BE2C (cell line): Measurements from ENCODE around the gene CACNA2D3.
A peak's percentile ranks its signal among the peaks of the same experiment; 100 is the strongest.

Experiments
- DNase-seq: peaks from one replicate; pipeline ENCODE4 v3.0.0-alpha.2; 2020
- H3K27me3 ChIP-seq: fragments of 250-450 bp; sonication (Bioruptor Pico); 2 replicates; pipeline ENCODE4 v1.5.1; 2020; ENCODE audit warnings: mild to moderate bottlenecking
- H3K36me3 ChIP-seq: fragments of 250-450 bp; sonication (Bioruptor Pico); 2 replicates; pipeline ENCODE4 v1.5.1; 2020; ENCODE audit warnings: mild to moderate bottlenecking
- H3K4me1 ChIP-seq: fragments of 250-450 bp; sonication (Bioruptor Pico); 2 replicates; pipeline ENCODE4 v1.5.1; 2020
- H3K4me3 ChIP-seq: 2 replicates; pipeline ENCODE4 v1.5.1; 2011; ENCODE audit warnings: low read depth, low read length
- H3K9me3 ChIP-seq: fragments of 250-450 bp; sonication (Bioruptor Pico); 2 replicates; pipeline ENCODE4 v1.5.1; 2020
- TF ChIP-seq, protein P1 (sequence below): IDR thresholded peaks from 2 replicates; pipeline ENCODE4 v1.5.1; 2012; ENCODE audit warnings: mild to moderate bottlenecking, low read depth, low read length

The CACNA2D3 gene

DNA sequence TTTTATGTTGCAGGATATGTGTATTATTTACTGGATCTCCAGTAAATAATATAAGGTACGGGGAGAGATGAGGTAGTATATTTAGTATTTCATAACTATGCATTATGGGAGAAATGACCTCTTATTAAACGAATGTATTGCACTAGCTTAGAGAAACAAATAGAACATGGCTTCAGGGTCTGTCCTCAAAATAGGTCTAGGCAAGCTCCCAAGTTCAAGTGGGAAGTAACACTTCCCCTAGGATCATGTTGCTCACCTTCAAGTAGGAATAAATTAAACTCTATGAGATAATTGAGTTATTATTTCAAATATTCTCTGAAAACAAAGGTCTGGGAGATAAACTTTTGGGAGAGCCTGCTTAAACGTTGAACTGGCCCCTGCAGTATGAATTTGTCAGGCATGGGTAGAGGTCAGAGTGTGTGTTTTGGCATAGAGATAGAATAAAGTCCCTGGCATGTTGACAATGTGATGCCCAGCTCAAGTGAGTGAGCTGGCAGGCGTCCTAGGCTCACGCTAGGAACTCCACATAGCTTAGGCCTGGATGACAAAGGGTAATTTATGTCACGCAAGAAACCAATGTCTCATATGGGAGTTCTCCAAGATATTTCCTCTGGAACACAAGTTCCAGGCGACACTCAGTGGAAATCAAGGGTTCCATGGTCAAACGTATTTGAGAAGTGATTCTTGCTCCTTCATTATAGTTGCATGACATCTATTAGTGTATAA lies 236.8 kb downstream of the CACNA2D3 start:
- no peaks in the 10 kb centered on the region for H3K4me1 ChIP-seq
- no peak for DNase-seq
- H3K27me3 ChIP-seq, result no peaks in the 10 kb centered on the region
- H3K9me3 ChIP-seq, result no peaks in the 10 kb centered on the region
- H3K4me3 ChIP-seq, result no peak overlapping the region
- no peaks in the 10 kb centered on the region for H3K36me3 ChIP-seq
- TF ChIP-seq, protein P1, sequence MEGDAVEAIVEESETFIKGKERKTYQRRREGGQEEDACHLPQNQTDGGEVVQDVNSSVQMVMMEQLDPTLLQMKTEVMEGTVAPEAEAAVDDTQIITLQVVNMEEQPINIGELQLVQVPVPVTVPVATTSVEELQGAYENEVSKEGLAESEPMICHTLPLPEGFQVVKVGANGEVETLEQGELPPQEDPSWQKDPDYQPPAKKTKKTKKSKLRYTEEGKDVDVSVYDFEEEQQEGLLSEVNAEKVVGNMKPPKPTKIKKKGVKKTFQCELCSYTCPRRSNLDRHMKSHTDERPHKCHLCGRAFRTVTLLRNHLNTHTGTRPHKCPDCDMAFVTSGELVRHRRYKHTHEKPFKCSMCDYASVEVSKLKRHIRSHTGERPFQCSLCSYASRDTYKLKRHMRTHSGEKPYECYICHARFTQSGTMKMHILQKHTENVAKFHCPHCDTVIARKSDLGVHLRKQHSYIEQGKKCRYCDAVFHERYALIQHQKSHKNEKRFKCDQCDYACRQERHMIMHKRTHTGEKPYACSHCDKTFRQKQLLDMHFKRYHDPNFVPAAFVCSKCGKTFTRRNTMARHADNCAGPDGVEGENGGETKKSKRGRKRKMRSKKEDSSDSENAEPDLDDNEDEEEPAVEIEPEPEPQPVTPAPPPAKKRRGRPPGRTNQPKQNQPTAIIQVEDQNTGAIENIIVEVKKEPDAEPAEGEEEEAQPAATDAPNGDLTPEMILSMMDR, result no peak

GRCh38 chr3:54360320-54360719 lies 238.0 kb downstream of the CACNA2D3 start:
- DNase-seq, result no peak
- Histone ChIP-seq H3K27me3 (no peaks in the 10 kb centered on the region), H3K4me3 (no peak overlapping the region), H3K9me3 (no peaks in the 10 kb centered on the region), H3K36me3 (no peaks in the 10 kb centered on the region), H3K4me1 (no peaks in the 10 kb centered on the region)
- TF ChIP-seq, protein P1, result no peak

DNA sequence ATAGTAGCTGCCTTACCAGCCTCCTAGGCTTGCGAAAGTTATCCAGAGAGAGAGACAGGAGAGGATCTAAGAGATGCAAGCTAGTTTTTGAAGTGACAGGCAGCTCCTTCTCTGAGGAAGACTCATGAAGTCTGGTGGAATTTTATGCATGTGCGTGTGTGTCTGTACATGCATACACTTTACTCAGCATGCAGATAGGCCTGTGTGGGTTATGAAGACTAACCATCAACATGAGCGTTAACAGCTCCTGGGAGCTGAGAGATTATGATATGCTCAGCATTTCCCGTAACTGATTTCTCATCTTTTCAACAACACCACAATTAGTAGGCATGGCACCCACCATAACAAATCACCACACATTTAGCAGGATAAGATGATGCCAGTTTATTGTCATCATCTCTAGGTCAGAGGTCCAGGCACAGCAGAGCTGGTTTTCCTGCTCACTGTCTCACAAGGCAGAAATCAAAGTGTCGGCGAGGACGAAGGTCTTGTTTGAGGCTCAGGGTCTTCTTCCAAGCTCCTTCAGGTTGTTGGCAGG lies 239.5 kb downstream of the CACNA2D3 start:
- no peaks in the 10 kb centered on the region for H3K36me3 ChIP-seq
- no peaks in the 10 kb centered on the region for H3K4me1 ChIP-seq
- no peak overlapping the region for H3K4me3 ChIP-seq
- TF ChIP-seq, protein P1, result no peak
- DNase-seq, result no peak
- H3K27me3 ChIP-seq, result no peaks in the 10 kb centered on the region
- no peaks in the 10 kb centered on the region for H3K9me3 ChIP-seq

- no peaks in the 10 kb centered on the region for H3K9me3 ChIP-seq
- no peaks in the 10 kb centered on the region for H3K4me1 ChIP-seq
- no peaks in the 10 kb centered on the region for H3K36me3 ChIP-seq
- no peaks in the 10 kb centered on the region for H3K27me3 ChIP-seq
- DNase-seq, result no peak
- TF ChIP-seq, protein P1, result no peak
- H3K4me3 ChIP-seq, result no peak overlapping the region
These were observed 243.8 kb downstream of the CACNA2D3 start for GRCh38 chr3:54366007-54366750.

DNA sequence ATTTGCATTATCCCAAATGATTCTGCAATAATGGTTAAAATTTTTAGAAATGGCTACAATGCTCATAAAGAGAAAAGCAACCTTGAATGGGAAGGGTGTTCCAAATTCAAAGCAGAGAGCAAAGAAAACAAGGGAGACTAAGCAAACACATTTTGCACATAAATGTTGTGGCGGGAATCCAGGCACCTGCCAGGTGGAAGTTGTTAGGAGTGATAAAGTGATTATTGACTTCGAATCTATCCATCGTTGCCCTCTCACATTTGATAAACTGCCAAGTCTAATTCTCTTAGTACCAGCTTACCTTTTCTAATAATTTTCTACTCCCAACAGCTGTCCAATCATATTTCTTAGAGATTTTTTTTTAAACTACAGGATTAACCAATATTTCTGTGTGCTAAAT lies 244.5 kb downstream of the CACNA2D3 start:
- Histone ChIP-seq H3K4me1 (no peaks in the 10 kb centered on the region), H3K36me3 (no peaks in the 10 kb centered on the region), H3K9me3 (no peaks in the 10 kb centered on the region), H3K27me3 (no peaks in the 10 kb centered on the region), H3K4me3 (no peak overlapping the region)
- DNase-seq, result no peak
- TF ChIP-seq, protein P1, result no peak

DNA sequence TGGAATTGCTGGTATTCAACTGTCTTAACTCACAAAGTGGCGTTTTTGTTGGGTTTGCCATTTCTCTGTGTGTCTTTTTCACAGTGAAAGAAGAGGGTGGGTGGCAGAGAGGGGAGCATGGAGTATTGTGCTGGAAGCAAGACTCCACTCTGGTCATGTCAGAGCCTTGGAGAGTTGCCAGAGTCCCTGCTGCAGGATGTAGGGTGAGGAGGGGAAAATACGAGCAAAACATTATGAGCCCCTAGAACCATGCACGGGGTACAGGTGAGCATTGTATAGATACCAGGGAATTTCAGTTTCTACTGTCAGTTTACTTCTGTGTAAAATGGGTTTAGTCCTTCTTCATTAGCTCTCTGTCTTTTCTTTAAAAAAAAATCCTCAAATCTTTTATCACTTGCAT lies 249.9 kb downstream of the CACNA2D3 start:
- TF ChIP-seq, protein P1, result no peak
- Histone ChIP-seq H3K36me3 (no peaks in the 10 kb centered on the region), H3K27me3 (no peaks in the 10 kb centered on the region), H3K9me3 (no peaks in the 10 kb centered on the region), H3K4me3 (no peak overlapping the region), H3K4me1 (no peaks in the 10 kb centered on the region)
- peak; percentile 24 for DNase-seq
